Activated gamma-delta T cell treated with anti-CD3 and anti-CD28 coated beads, Interleukin-2, amount 50 U/mL, for 16 hours (primary cell): ENCODE measurements around the gene LDB1.
A peak's percentile ranks its signal among the peaks of the same experiment; 100 is the strongest.

Experiments used
- DNase-seq: peaks from one replicate; pipeline ENCODE4 v3.0.0-alpha.2; 2020; ENCODE audit warnings: low read depth

The LDB1 gene

DNA sequence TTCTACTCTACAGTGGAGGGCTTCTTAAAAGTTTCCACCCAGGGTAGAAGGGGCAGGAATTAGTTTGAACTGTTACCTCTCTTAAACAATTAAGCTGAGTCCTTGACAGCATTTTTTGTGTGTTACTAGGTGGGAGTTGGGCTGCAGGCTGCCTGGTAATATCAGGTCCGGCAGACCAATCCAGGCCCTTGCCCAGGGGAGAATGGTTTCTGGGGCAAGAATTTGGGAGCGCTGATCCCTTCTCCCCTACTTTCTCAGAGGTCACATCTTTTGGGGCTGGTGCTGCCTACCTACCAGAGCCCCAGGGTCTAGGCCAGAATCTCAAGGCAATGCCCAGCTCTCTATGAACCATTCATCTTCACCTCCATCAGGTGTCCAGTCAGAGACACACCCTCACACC is 14.2 kb upstream of the LDB1 start:
- no peak for DNase-seq

DNA sequence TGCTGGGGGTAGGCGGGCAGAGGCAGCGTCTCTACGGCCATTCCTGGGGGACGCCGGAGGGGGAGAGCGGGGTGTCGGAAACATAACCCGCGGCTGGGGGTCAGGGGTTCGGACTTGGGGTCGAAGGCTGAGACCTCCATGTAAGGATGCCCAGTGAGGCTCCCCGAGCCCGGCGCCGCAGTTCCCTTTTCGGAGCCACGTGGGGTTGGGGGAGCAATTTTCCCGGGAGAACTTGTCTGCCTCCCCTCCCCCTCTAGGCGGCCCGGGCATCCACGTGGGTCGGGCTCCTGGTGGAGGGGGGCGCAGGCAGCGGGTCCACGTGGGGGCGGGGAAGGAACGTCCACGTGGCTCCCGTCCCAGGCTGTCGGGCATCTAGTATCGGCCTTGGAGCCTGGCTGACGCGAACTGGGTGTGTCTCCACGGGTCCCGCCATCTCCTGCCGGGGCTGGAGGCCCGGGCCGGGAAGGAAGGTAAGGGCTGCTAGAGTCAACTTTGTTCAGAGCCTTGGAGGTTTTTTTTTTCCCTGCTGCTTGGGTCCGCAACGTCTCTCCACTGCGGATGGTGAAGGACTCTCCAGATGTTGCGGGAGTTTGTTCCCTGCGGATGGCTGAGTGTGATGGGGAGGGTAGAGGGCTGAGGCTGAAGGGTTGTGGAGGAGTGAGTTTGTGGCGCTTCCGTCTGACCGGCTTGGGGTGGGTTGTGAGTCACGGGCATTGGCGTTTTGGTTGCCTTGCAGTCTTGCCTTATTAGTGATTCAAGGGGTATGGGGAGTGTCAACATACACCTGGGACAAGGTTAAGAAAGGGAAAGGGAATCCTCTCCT is 13.4 kb upstream of the LDB1 start:
- peak; percentile 38 for DNase-seq

DNA sequence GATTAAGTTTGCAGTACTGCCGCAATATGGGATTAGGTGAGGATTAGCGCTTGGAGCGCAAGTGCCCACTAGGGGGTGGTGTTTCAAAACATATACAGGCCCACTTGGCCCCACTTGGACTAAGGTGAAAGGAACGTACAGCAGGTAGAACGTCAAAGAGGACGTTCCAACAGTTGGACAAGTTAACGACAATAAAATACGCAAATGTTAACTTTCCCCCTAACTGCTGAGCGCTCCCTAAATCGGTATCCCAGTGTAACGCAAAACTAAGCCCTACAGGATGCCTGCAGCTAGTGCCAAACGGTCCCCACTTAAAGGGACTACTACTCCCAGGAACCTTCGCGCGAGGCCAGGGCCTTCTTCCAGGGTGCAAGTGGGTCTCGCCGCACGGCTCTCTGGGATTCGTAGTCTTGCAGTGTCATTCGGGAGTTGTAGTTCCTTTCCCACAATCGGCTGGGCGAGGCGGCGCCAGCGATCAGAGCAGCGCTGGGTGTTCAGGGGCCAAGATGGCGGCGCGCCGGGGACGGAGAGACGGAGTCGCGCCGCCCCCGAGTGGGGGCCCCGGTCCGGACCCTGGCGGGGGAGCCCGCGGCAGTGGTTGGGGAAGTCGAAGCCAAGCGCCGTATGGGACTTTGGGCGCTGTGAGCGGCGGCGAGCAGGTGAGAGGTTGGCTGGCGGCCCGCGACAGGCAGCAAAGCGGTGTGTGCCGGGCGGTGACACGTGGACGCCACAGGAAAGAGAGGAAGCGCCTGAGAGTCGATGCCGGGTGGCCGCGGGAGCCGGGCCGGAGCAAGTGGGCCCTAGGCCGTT is 12.6 kb upstream of the LDB1 start, which contains the start of gene PPRC1:
PPRC1 (plus strand) TSS at position 478 of the 810 bp plus-strand sequence; CDS start at position 507, 29 bp downstream.
- DNase-seq = peak; percentile 96

DNA sequence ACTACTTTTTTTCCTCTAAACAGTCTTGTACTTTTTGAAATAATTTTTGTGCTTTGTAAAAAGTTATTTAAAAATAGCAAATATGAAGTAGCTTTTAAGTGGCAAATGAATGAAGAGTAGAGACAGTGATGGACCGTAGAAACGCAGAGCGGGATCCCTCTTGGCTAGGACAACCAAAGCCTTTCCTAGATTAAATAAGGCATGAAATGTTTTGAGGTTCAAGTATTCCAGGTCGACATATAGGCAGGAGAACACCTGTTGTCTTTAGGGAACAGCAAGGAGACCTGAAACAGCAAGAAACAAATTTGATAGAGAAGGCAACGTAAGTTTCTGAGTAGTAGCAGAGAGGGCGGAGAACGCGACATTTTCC is 12.0 kb upstream of the LDB1 start:
- no peak for DNase-seq

DNA sequence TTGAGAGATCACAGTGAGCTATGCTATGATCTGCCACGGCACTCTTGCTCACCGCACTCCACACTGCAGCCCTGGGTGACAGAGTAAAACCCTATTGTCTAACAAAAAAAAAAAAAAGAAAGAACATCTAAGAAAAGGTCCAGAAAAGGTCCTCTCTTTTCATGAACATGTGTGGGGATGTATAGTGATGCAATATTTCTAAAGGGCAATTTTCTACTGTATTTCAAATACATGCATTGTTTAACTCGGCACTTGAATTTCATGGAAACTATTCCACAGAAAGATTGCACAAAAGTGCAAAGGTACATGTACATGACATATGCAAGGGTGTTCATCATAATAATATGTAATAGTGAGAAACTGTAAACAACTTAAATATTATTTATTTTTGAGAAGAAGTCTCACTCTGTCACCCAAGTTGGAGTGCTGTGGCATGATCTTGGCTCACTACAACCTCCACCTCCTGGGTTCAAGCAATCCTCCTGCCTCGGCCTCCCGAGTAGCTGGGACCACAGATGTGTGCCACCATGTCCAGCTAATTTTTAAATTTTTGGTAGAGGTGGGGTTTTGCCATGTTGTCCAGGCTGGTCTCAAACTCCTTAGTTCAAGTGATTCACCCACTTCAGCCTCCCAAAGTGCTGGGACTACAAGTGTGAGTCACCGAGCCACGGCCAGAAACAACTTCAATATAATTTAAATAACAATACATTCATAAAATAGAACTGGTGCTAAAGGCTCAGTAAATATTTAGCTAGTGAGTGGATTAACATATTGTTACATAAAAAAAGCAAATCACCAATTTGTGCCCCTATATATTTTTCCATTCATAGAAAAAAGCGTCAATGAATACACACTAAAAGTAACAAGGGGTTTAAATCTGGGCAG is 11.4 kb upstream of the LDB1 start:
- DNase-seq = no peak

DNA sequence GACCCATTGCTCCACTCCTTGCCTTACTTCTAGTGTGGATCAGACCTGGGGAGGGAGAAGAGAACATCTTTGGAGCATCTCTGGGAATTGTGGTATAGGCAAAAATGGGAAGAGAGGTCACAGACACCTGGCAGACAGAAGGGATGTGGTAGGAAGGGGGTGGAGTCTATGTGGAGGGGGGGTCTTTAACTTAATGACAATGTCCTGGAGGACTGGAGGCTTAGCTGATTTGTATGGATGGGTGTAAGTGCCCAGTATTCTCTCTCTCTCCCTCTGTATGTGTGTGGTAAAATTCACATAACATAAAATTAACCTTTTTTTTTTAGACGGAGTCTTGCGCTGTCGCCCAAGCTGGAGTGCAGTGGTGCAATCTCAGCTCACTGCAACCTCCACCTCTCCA is 3.1 kb upstream of the LDB1 start:
- DNase-seq = no peak

DNA sequence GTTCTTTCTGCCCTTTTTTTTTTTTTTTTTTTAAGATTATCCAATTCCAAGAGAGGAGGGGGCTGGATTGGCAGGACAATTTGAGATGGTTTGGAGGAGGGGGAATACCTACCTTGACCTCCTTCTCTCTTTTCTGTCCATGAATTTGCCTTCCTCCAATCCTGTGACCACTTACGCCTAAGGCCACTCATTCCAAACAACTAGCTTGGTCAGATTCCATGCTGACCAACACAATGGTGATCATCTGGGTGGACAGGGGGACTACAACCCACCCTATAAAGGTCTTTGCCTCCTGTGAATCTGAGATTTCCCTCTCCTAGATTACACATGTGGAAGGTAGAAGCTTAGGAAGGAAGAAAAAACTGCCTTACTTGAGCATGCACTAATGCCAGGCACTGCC is 2.3 kb upstream of the LDB1 start:
- no peak for DNase-seq

DNA sequence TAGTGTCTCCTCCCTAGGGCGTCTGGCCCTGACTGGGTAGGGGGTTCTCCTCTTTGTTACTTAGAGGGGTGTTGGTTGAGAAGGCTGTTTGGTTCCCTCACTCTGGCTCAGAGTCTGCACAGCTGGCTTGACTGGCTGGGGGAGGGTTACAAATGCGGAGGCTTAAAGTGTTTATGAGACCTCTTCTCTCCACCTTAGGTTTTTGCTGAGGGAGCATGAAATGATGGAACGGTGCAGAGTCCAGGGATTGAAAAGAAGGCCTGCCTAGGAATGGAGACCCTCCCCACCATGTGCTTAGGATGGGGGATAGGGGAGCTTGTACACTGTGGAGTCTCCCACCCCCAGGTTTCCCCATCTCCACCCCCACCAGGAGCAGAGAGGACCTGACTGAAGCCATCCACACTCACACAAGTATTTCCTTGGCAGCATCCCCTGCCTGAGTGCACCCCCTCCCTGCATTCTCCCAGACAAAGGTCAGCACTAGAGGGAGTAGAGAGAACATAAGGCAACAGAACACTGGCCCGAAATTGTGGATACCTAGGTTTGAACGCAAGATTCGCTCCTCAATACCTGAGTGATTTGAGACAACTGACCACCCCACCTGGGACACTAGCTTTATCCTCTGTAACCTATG is 1.7 kb upstream of the LDB1 start:
- no peak for DNase-seq

DNA sequence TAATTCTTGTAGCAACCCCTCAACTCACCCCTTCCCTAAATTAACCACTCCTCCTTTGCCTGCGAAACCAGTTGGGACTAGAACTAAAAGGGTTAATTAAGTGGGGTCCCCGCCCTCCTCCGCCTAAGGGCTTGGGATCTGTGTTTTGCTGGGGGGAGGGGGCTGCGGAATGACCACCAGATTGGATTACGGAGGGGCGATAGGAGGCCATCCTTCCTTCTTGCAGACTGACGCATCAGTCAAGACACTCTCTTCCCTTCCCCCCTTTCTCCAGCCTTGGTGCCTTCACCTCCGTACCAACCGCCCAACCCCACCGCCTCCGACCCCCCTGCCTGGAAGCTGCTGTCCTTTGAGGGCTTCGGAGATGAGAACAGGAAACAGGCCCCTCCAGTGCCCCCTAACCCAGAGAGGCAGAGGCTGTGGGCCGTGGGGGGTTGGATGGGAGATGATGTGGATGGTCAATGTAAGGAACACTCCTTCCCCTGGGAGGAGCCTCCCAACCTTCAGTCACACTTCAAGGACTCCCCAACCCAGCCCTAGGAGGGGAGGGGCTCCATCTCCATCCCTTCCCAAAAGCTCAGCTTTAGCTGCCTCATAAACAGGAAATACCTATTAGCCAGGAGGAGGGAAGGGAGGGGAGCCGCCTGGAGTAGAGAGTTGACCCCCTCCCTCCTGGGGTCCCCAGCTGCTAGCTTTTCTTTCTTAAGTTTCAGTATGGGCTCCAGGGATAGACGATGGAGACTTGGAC is 997 bp upstream of the LDB1 start:
- no peak for DNase-seq

DNA sequence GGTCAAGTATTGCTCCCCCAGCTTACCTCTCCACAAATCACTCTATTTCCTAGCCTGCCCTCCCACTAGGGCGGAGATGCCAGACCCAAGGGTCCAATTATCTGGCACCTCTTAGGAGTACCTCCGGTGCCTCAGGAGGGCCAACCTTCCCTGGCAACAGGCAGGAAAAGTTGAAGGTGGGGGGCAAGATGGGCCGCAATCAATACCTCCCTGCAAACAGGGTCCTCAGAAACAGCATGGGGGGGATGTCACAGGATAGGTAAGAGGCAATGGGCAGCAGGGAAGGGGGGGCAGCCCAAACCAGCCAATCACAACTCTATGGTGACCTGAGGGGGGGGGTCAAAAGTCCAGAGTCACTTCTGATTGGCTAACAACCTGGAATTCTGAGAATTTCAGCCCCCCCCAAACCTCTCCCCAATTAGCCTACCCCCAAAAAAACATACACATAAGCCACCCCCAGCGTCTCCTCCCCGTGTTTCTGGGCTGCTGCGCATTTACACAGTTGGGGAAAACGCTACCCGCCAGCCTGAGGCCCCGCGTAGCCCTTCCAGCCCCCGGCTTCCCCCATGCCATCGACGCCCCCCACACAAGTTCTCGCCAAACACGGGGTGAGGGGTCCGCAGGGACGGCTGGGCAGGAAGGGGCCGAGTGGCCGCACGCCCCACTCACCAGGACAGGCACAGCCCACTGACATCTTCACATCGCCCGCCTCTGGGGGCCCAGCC is 589 bp downstream of the LDB1 start:
- DNase-seq = no peak

DNA sequence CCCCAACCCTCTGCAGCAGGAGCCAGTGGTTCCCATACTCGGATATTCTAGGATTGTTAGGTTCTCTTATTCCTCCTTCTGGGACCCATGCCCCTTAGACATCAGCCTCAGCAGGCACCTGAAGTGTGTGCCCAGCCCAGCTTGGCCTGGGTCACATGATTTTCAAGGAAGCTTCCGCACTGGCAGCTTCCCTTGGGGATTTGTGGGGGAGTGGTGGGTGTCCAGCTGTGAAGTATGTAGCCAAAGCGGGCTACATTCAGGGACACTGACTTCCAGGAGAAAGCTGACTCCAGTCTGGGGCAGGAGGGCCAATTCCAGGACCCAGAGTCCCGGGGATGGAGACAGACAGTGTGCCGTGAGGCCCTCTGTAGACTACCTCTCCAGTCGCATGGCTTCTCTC is 1.3 kb downstream of the LDB1 start:
- no peak for DNase-seq

DNA sequence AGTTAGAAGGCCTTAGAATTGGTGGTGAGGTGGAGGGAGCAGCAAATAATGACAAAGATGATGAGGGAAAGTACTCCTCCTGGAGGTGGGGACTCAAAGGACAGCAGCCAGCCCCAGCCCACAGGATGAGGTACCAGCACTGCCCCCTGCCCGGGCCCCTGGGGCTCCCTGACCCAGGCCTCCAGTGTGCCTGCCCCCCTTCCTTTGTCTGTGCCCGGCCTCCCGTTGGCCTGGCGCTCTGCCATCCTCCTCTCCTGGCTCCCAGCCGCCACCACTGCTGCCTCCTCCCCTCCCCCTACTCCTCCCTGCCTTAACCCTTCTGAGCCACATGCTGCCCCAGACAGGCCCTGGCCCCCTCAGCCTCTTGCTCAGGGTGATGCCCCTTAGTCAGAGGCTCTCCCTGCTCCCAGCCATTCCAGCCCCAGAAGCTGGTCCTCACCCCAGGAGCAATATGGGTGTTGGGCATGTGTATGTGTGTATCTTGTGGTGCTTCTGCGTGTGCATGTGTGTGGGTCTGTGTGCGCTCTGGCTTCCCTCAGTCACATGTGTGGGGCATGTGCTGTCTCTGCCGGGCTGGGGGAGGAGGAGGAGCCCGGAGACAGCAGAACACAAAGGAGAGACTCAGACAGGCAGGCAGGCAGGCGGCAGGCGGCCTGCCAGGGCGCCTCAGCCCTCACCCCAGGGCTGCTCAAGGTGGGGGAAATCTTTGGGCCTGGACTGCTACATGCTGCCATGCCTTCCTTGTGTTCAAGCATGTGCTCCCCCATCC is 2.6 kb downstream of the LDB1 start:
- no peak for DNase-seq

DNA sequence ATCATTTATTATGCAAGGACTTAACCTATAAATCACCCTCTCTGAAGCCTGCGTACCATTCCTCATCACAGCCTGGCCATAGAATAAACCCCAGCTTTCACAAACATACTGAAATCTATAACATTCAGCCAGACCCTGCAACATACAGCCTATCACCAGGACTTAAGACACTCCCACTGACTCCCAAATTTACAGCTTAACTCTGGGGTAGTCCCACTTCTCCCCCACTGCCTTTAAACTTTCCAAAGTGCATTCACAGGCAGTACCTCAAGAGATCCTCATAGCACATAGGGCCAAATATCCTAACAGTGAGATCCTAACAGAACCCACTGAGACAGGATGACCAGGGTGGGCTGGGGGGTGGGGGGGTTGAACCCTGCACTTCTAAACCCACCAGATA is 3.5 kb downstream of the LDB1 start:
- no peak for DNase-seq

DNA sequence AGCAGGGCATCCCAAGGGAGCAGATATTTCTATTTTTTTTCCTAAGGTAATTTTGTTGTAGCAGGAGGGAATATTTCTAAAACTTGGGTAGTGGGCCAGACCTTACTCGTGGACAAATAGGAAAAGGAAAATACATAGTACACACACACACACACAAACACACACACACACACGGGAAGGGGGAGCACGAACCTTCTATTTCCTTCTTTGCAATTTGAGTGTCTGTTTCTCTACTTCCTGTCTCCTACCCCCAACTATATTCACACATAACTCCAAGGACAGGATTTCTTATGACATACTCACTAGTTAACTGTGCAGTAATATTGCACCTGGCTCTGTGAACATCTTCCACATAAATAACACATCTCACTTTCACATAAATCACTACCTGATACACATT is 4.4 kb downstream of the LDB1 start:
- no peak for DNase-seq

DNA sequence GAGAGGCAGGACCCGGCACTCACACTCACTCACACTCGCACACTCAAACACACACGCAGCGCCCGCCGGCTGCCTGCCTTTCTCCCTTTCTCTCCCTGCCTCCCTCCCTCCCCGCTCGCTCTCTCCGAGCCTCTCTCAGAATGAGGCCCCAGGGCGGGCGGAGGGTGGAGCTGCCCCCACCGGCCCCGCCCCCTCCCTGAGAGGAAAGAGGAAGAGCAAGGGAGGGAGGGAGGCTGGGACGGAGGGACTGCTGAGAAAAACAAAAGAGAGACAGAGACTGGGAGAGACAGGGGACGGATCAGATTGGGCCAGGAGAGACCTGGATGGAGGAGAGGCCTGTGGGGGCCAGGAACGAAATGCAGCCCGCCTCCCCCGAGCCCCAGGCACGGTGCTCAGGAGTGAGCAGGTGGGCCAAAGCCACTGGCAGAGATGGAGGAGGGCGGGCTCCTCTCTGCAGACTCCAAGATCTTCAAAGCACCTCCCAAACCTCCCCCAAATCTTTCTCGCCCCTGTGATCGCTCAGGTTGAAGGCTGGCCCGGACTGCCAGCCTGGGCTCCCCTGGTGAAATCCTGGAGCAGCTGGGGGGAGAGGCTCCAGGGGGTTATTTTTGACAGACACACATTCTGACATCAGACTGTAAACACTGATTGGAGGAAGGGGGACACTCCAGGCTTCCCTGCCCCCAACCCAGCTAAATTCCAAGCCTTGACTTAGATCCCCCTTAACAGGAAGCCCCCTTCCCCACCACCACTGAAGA is 5.1 kb downstream of the LDB1 start:
- DNase-seq = peak; percentile 73

DNA sequence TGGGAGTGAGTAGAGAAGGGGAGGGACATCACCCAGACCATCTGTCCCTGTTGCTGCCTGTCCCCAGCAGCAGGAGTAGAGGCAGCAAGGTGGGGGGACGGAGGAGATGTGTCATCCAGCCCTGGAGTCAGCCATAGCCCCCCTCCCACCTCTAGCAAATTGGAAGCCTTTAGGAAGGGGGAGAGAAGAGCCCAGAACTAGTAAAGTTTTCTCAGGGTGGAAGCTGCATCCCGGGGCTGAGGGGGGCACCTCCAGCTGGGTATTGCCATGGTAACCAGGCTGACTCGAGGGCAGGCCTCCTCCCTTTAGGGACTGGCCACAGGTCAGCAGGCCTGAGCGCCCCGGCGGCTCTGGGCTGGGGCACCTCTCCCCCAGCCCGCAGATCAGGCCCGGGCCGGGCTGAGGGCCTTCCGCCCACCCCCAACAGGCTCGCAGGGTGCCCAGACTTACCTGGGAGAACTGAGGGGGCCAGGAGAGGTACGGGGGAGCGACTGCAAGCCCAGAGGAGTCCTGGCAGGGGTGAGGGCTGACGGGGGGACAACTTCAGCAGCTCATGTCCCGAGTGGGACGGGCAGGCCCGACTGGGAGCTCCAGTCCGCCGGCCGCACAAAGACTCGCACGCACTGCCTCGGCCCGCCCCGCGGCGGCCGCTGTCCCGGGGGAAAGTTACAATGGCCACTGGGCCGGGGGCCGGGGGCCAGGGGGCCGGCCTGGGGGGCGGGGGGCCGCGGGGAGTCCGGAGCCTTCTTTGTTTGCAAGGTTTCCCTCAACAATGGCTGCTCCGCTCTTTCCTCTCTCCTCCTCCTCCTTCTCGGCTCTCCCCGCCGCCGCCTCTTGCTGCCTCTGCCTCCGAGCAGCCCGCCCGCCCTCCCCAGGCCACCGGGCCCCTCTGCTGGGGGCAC is 6.0 kb downstream of the LDB1 start:
- no peak for DNase-seq

DNA sequence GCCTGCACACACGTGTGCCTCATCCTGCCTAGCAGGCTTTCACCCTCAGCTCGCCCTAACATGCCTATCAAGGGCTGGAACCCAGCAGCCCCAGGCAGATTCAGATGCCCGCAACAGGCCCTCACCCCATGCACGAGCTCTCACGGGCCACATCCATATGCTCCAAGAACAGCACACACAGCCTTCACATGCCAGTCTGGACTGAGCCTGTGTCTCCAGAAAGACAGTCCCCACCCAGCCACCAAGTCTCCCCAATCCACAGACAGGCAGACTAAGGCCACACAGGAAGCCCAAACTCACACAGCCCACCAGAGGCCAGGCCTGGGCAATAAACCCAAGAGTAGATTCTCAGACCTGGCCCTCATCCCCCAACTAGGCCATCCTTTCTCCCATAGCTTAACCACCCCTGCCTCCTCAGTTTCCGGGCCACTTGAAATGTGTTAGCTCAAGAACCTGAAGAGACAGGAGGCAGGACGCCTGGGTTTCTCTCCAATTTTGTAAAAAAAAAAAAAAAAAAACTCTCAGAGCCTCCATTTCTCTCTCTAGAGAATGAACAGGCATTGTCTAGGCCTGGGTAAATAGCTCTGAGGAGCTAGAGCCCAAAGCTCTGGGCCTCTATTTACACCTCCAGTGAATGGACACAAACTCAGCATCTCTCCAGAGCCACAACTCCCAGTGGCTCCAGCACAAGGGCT is 6.8 kb downstream of the LDB1 start:
- no peak for DNase-seq
